ENCODE results near the gene PRKN. TPM values are rescaled to one million over a fixed set of nuclear protein-coding genes. Genes with fewer than 3 reads are reported as not detected.
"Not testable (repeated sequence)": the region's sequence is repeated elsewhere in the genome, so short reads cannot be mapped to it uniquely, and the experiment has no call there.

The PRKN gene
- total RNA-seq, 2 donors from 2014 or later, result 3.3 to 4.8 TPM

DNA sequence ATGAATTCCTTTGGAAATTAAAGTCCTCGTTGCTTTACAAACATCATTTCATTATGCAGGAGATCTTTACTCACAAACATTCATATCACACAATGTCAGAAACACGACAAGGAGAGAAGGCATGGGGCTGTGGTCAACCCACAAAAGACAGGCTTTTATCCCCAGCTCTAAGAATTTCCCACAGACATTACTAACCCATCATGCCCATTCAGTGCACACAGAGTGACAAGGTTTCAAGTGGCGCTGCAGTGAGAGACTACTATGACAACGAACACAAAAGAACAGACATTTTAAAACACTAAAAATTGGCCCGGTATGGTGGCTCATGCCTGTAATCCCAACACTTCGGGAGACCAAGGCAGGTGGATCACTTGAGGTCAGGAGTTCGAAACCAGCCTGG lies 873.9 kb downstream of the PRKN start:
- no peaks in the 10 kb centered on the region for H3K9me3 ChIP-seq (ENCODE audit: control insufficient read depth, low read length)
- no peaks in the 10 kb centered on the region for H3K27me3 Mint-ChIP-seq (ENCODE audit: insufficient read depth)

DNA sequence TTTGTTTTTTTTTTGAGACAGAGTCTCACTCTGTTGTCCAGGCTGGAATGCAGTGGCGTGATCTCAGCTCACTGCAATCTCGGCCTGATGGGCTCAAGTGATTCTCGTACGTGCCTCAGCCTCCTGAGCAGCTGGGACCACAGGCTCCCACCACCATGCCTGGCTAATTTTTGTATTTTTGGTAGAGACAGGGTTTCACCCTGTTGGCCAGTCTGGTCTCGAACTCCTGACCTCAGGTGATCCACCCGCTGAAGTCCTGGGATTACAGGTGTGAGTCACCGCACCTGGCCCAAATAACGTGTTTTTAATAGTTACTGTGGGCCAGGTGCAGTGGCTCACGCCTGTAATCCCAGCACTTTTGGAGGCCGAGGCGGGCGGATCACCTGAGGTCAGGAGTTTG lies 876.1 kb downstream of the PRKN start:
- H3K27ac ChIP-seq (ENCODE audit: low read depth, low read length); H3K27me3 Mint-ChIP-seq (ENCODE audit: insufficient read depth): not testable (repeated sequence)
- WGBS, 2 experiments (ENCODE audit: insufficient coverage in 1 of 2, insufficient read length in 1 of 2), result 92 to 96% methylated on average over 4 to 12 of the region's 12 CpGs

More for the DNA sequence above, 873.9 kb downstream of the PRKN start:
- Mint-ChIP-seq H3K36me3 (ENCODE audit: low read depth) (no peaks in the 10 kb centered on the region), H3K4me3 (no peak overlapping the region), H3K27ac (no peak overlapping the region), H3K9me3 (no peaks in the 10 kb centered on the region), H3K4me1 (peaks cover 1% of the 10 kb centered on the region)
- Histone ChIP-seq H3K27ac (ENCODE audit: low read depth, low read length) (no peak overlapping the region), H3K9ac (ENCODE audit: extremely low read depth, low read length, poor library complexity, severe bottlenecking) (no peak overlapping the region), H3K27me3 (ENCODE audit: control insufficient read depth, insufficient read depth, low read length, poor library complexity, severe bottlenecking) (no peaks in the 10 kb centered on the region), H3K4me1 (ENCODE audit: control insufficient read depth, insufficient read depth, low read length) (no peaks in the 10 kb centered on the region), H3K36me3 (ENCODE audit: control insufficient read depth, insufficient read depth, low read length) (no peaks in the 10 kb centered on the region), H3K4me3 (ENCODE audit: low read length) (no peak overlapping the region)
- 85 to 93% methylated on average over 5 to 7 of the region's 7 CpGs for WGBS, 2 experiments (ENCODE audit: insufficient coverage in 1 of 2, insufficient read length in 1 of 2)
- TF ChIP-seq, protein P1, sequence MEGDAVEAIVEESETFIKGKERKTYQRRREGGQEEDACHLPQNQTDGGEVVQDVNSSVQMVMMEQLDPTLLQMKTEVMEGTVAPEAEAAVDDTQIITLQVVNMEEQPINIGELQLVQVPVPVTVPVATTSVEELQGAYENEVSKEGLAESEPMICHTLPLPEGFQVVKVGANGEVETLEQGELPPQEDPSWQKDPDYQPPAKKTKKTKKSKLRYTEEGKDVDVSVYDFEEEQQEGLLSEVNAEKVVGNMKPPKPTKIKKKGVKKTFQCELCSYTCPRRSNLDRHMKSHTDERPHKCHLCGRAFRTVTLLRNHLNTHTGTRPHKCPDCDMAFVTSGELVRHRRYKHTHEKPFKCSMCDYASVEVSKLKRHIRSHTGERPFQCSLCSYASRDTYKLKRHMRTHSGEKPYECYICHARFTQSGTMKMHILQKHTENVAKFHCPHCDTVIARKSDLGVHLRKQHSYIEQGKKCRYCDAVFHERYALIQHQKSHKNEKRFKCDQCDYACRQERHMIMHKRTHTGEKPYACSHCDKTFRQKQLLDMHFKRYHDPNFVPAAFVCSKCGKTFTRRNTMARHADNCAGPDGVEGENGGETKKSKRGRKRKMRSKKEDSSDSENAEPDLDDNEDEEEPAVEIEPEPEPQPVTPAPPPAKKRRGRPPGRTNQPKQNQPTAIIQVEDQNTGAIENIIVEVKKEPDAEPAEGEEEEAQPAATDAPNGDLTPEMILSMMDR (conservative IDR thresholded peaks at IDR 0.05), result no peak
- DNase-seq, result no peak

GRCh38 chr6:161850562-161850961 lies 877.0 kb downstream of the PRKN start:
- no peaks in the 10 kb centered on the region for H3K36me3 Mint-ChIP-seq (ENCODE audit: low read depth)
- Histone ChIP-seq H3K36me3 (ENCODE audit: control insufficient read depth, insufficient read depth, low read length) (no peaks in the 10 kb centered on the region), H3K27me3 (ENCODE audit: control insufficient read depth, insufficient read depth, low read length, poor library complexity, severe bottlenecking) (no peaks in the 10 kb centered on the region), H3K4me3 (ENCODE audit: low read length) (no peak overlapping the region), H3K4me1 (ENCODE audit: control insufficient read depth, insufficient read depth, low read length) (no peaks in the 10 kb centered on the region), H3K27ac (ENCODE audit: low read depth, low read length) (no peak overlapping the region), H3K9ac (ENCODE audit: extremely low read depth, low read length, poor library complexity, severe bottlenecking) (no peak overlapping the region), H3K9me3 (ENCODE audit: control insufficient read depth, low read length) (no peaks in the 10 kb centered on the region)
- H3K4me3 Mint-ChIP-seq, result no peak overlapping the region
- no peak overlapping the region for H3K27ac Mint-ChIP-seq
- 83% methylated on average over 1 of the region's 2 CpGs; no CpG with 5 or more reads in 1 of the 2 experiments for WGBS, 2 experiments (ENCODE audit: insufficient coverage in 1 of 2, insufficient read length in 1 of 2)
- peaks cover 6% of the 10 kb centered on the region for H3K4me1 Mint-ChIP-seq
- H3K27me3 Mint-ChIP-seq (ENCODE audit: insufficient read depth), result no peaks in the 10 kb centered on the region
- no peak for DNase-seq
- no peaks in the 10 kb centered on the region for H3K9me3 Mint-ChIP-seq
- TF ChIP-seq, protein P1 (conservative IDR thresholded peaks at IDR 0.05), result no peak

More for the DNA sequence above, 876.1 kb downstream of the PRKN start:
- not testable (repeated sequence) for H3K36me3 Mint-ChIP-seq (ENCODE audit: low read depth); H3K4me3 Mint-ChIP-seq; H3K4me1 Mint-ChIP-seq; H3K4me1 ChIP-seq (ENCODE audit: control insufficient read depth, insufficient read depth, low read length); H3K27me3 ChIP-seq (ENCODE audit: control insufficient read depth, insufficient read depth, low read length, poor library complexity, severe bottlenecking); H3K4me3 ChIP-seq (ENCODE audit: low read length); H3K9me3 ChIP-seq (ENCODE audit: control insufficient read depth, low read length); H3K9ac ChIP-seq (ENCODE audit: extremely low read depth, low read length, poor library complexity, severe bottlenecking); H3K27ac Mint-ChIP-seq; H3K36me3 ChIP-seq (ENCODE audit: control insufficient read depth, insufficient read depth, low read length); DNase-seq; H3K9me3 Mint-ChIP-seq

- 84 to 85% methylated on average over 2 to 3 of the region's 3 CpGs for WGBS, 2 experiments (ENCODE audit: insufficient coverage in 1 of 2, insufficient read length in 1 of 2)
- no peak overlapping the region for H3K4me3 Mint-ChIP-seq
- Histone ChIP-seq H3K36me3 (ENCODE audit: control insufficient read depth, insufficient read depth, low read length) (no peaks in the 10 kb centered on the region), H3K9me3 (ENCODE audit: control insufficient read depth, low read length) (no peaks in the 10 kb centered on the region), H3K27ac (ENCODE audit: low read depth, low read length) (no peak overlapping the region), H3K27me3 (ENCODE audit: control insufficient read depth, insufficient read depth, low read length, poor library complexity, severe bottlenecking) (no peaks in the 10 kb centered on the region), H3K4me3 (ENCODE audit: low read length) (no peak overlapping the region), H3K9ac (ENCODE audit: extremely low read depth, low read length, poor library complexity, severe bottlenecking) (no peak overlapping the region), H3K4me1 (ENCODE audit: control insufficient read depth, insufficient read depth, low read length) (no peaks in the 10 kb centered on the region)
- no peaks in the 10 kb centered on the region for H3K27me3 Mint-ChIP-seq (ENCODE audit: insufficient read depth)
- DNase-seq, result no peak
- H3K4me1 Mint-ChIP-seq, result peaks cover 6% of the 10 kb centered on the region
- TF ChIP-seq, protein P1 (conservative IDR thresholded peaks at IDR 0.05), result no peak
- no peak overlapping the region for H3K27ac Mint-ChIP-seq
- no peaks in the 10 kb centered on the region for H3K36me3 Mint-ChIP-seq (ENCODE audit: low read depth)
- no peaks in the 10 kb centered on the region for H3K9me3 Mint-ChIP-seq
Observed at GRCh38 chr6:161847628-161848027, 879.9 kb downstream of the PRKN start.

Data from endodermal cell (in vitro differentiated cells).